Parathyroid adenoma (tissue), 2 donors: Measurements from ENCODE around the gene PTPRD.

Experiments used
- H2AFZ ChIP-seq: fragments of 300-600 bp; sonication (generic); one replicate; pipeline ENCODE4 v1.7.0; 2017; ENCODE audit warnings: antibody characterized with exemption, mild to moderate bottlenecking
- H3K27ac ChIP-seq: fragments of 300-600 bp; sonication (generic); one replicate; pipeline ENCODE4 v1.7.0; 2017
- H3K27me3 ChIP-seq: fragments of 300-600 bp; sonication (generic); one replicate; pipeline ENCODE4 v1.7.0; 2017; ENCODE audit warnings: low read length; ENCODE audit not compliant: control insufficient read depth, insufficient read depth
- H3K36me3 ChIP-seq: fragments of 300-600 bp; sonication (generic); one replicate; pipeline ENCODE4 v1.7.0; 2017; ENCODE audit warnings: low read length; ENCODE audit not compliant: control insufficient read depth, insufficient read depth
- H3K4me1 ChIP-seq: fragments of 300-600 bp; sonication (generic); one replicate; pipeline ENCODE4 v1.7.0; 2017; ENCODE audit warnings: control low read depth
- H3K4me2 ChIP-seq: fragments of 300-600 bp; sonication (generic); one replicate; pipeline ENCODE4 v1.7.0; 2017; ENCODE audit warnings: low read length
- H3K4me3 ChIP-seq: fragments of 300-600 bp; sonication (generic); one replicate; pipeline ENCODE4 v1.7.0; 2017; ENCODE audit warnings: low read depth, low read length
- H3K79me2 ChIP-seq: fragments of 300-600 bp; sonication (generic); one replicate; pipeline ENCODE4 v1.7.0; 2017; ENCODE audit warnings: control low read depth
- H3K9ac ChIP-seq: fragments of 300-600 bp; sonication (generic); one replicate; pipeline ENCODE4 v1.7.0; 2017; ENCODE audit warnings: mild to moderate bottlenecking
- H3K9me3 ChIP-seq: fragments of 300-600 bp; sonication (generic); one replicate; pipeline ENCODE4 v1.7.0; 2017; ENCODE audit warnings: low read length; ENCODE audit not compliant: control insufficient read depth
- CTCF ChIP-seq: fragments of 300-600 bp; sonication (generic); IDR thresholded peaks from one replicate; pipeline ENCODE4 v1.7.0; 2017; ENCODE audit warnings: antibody characterized with exemption, mild to moderate bottlenecking
- donor health status: primary hyperparathyroidism.

PTPRD gene

GRCh38 chr9:10251490-10251889 lies 361.3 kb downstream of the PTPRD start:
- Histone ChIP-seq H2AFZ (no peak overlapping the region), H3K9me3 (no peaks in the 10 kb centered on the region), H3K4me1 (no peaks in the 10 kb centered on the region), H3K27me3 (no peaks in the 10 kb centered on the region), H3K9ac (no peak overlapping the region), H3K4me2 (no peak overlapping the region), H3K27ac (no peak overlapping the region), H3K4me3 (no peak overlapping the region), H3K79me2 (no peaks in the 10 kb centered on the region), H3K36me3 (no peaks in the 10 kb centered on the region)
- TF ChIP-seq CTCF: no peak

- H3K27me3 ChIP-seq: no peaks in the 10 kb centered on the region
- no peak overlapping the region for H3K27ac ChIP-seq
- no peaks in the 10 kb centered on the region for H3K79me2 ChIP-seq
- no peaks in the 10 kb centered on the region for H3K9me3 ChIP-seq
- no peak overlapping the region for H2AFZ ChIP-seq
- H3K36me3 ChIP-seq: no peaks in the 10 kb centered on the region
- H3K4me1 ChIP-seq: no peaks in the 10 kb centered on the region
- no peak overlapping the region for H3K4me3 ChIP-seq
- TF ChIP-seq CTCF: no peak
- no peak overlapping the region for H3K9ac ChIP-seq
- H3K4me2 ChIP-seq: no peak overlapping the region
These were observed 362.6 kb downstream of the PTPRD start for GRCh38 chr9:10250219-10250618.

- no peak overlapping the region for H3K27ac ChIP-seq
- H3K9ac ChIP-seq: no peak overlapping the region
- H3K4me1 ChIP-seq: no peaks in the 10 kb centered on the region
- H3K36me3 ChIP-seq: no peaks in the 10 kb centered on the region
- no peaks in the 10 kb centered on the region for H3K79me2 ChIP-seq
- H3K4me2 ChIP-seq: no peak overlapping the region
- H3K4me3 ChIP-seq: no peak overlapping the region
- no peaks in the 10 kb centered on the region for H3K27me3 ChIP-seq
- no peaks in the 10 kb centered on the region for H3K9me3 ChIP-seq
- no peak overlapping the region for H2AFZ ChIP-seq
- no peak for TF ChIP-seq CTCF
These were observed 363.9 kb downstream of the PTPRD start for GRCh38 chr9:10248890-10249289.

- Histone ChIP-seq H3K4me3 (no peak overlapping the region), H3K27ac (no peak overlapping the region), H3K27me3 (no peaks in the 10 kb centered on the region), H3K9me3 (no peaks in the 10 kb centered on the region), H3K36me3 (no peaks in the 10 kb centered on the region), H2AFZ (no peak overlapping the region), H3K9ac (no peak overlapping the region), H3K79me2 (no peaks in the 10 kb centered on the region), H3K4me1 (no peaks in the 10 kb centered on the region), H3K4me2 (no peak overlapping the region)
- no peak for TF ChIP-seq CTCF
These were observed 370.5 kb downstream of the PTPRD start for GRCh38 chr9:10242255-10242654.

- no peak overlapping the region for H3K9ac ChIP-seq
- TF ChIP-seq CTCF: no peak
- H3K27me3 ChIP-seq: no peaks in the 10 kb centered on the region
- no peaks in the 10 kb centered on the region for H3K36me3 ChIP-seq
- no peak overlapping the region for H2AFZ ChIP-seq
- H3K27ac ChIP-seq: no peak overlapping the region
- no peak overlapping the region for H3K4me3 ChIP-seq
- no peak overlapping the region for H3K4me2 ChIP-seq
- no peaks in the 10 kb centered on the region for H3K79me2 ChIP-seq
- H3K9me3 ChIP-seq: no peaks in the 10 kb centered on the region
- no peaks in the 10 kb centered on the region for H3K4me1 ChIP-seq
These were observed 374.7 kb downstream of the PTPRD start for GRCh38 chr9:10238087-10238486.
